Measurements from ENCODE around the gene RBFOX1.

Gene RBFOX1

GRCh38 chr16:7332611-7333010 lies at the start of gene RBFOX1:
TSS of gene RBFOX1 (plus strand) at chr16:7332845.
- no peak for DNase-seq

- no peak for DNase-seq
Observed at GRCh38 chr16:7284780-7285179, 47.9 kb upstream of the RBFOX1 start.

GRCh38 chr16:7285520-7285919 lies 47.1 kb upstream of the RBFOX1 start:
- no peak for DNase-seq

- no peak for DNase-seq
Observed at GRCh38 chr16:7289299-7289698, 43.3 kb upstream of the RBFOX1 start.

GRCh38 chr16:7290682-7291081 lies 42.0 kb upstream of the RBFOX1 start:
- DNase-seq = no peak

GRCh38 chr16:7294020-7294419 lies 38.6 kb upstream of the RBFOX1 start:
- DNase-seq = no peak

- DNase-seq = no peak
Observed at GRCh38 chr16:7303052-7303610, 29.5 kb upstream of the RBFOX1 start.

GRCh38 chr16:7303660-7304200 lies 28.9 kb upstream of the RBFOX1 start:
- DNase-seq = no peak

- DNase-seq = no peak
Observed at GRCh38 chr16:7304279-7304678, 28.4 kb upstream of the RBFOX1 start.

- no peak for DNase-seq
Observed at GRCh38 chr16:7304958-7305357, 27.7 kb upstream of the RBFOX1 start.

GRCh38 chr16:7313170-7313569 lies 19.5 kb upstream of the RBFOX1 start:
- no peak for DNase-seq

GRCh38 chr16:7314163-7314562 lies 18.5 kb upstream of the RBFOX1 start:
- DNase-seq = no peak

GRCh38 chr16:7315813-7316212 lies 16.8 kb upstream of the RBFOX1 start:
- no peak for DNase-seq

GRCh38 chr16:7316281-7316888 lies 16.3 kb upstream of the RBFOX1 start:
- DNase-seq = no peak

- no peak for DNase-seq
Observed at GRCh38 chr16:7317982-7318381, 14.7 kb upstream of the RBFOX1 start.

- no peak for DNase-seq
Observed at GRCh38 chr16:7318686-7319085, 14.0 kb upstream of the RBFOX1 start.

- no peak for DNase-seq
Observed at GRCh38 chr16:7319514-7319913, 13.1 kb upstream of the RBFOX1 start.

- DNase-seq = no peak
Observed at GRCh38 chr16:7321661-7322060, 11.0 kb upstream of the RBFOX1 start.

- no peak for DNase-seq
Observed at GRCh38 chr16:7324321-7324720, 8.3 kb upstream of the RBFOX1 start.

GRCh38 chr16:7325834-7326233 lies 6.8 kb upstream of the RBFOX1 start:
- DNase-seq = no peak

- DNase-seq = no peak
Observed at GRCh38 chr16:7330709-7331108, 1.9 kb upstream of the RBFOX1 start.

GRCh38 chr16:7331997-7332396 lies 648 bp upstream of the RBFOX1 start:
- DNase-seq = no peak

GRCh38 chr16:7333180-7333725 lies 608 bp downstream of the RBFOX1 start:
- DNase-seq = no peak

GRCh38 chr16:7334801-7335560 lies 2.3 kb downstream of the RBFOX1 start:
- DNase-seq = no peak

All from NCI-H187 treated with DMSO at 0.1 percent for 48 hours (cell line).